Parathyroid adenoma (tissue), 2 donors: ENCODE data around the gene PTPRJ.

Experiments used
- H2AFZ ChIP-seq: fragments of 300-600 bp; sonication (generic); one replicate; pipeline ENCODE4 v1.7.0; 2017; ENCODE audit warnings: antibody characterized with exemption, mild to moderate bottlenecking
- H3K27ac ChIP-seq: fragments of 300-600 bp; sonication (generic); one replicate; pipeline ENCODE4 v1.7.0; 2017
- H3K27me3 ChIP-seq: fragments of 300-600 bp; sonication (generic); one replicate; pipeline ENCODE4 v1.7.0; 2017; ENCODE audit warnings: low read length; ENCODE audit not compliant: control insufficient read depth, insufficient read depth
- H3K36me3 ChIP-seq: fragments of 300-600 bp; sonication (generic); one replicate; pipeline ENCODE4 v1.7.0; 2017; ENCODE audit warnings: low read length; ENCODE audit not compliant: control insufficient read depth, insufficient read depth
- H3K4me1 ChIP-seq: fragments of 300-600 bp; sonication (generic); one replicate; pipeline ENCODE4 v1.7.0; 2017; ENCODE audit warnings: control low read depth
- H3K4me2 ChIP-seq: fragments of 300-600 bp; sonication (generic); one replicate; pipeline ENCODE4 v1.7.0; 2017; ENCODE audit warnings: low read length
- H3K4me3 ChIP-seq: fragments of 300-600 bp; sonication (generic); one replicate; pipeline ENCODE4 v1.7.0; 2017; ENCODE audit warnings: low read depth, low read length
- H3K79me2 ChIP-seq: fragments of 300-600 bp; sonication (generic); one replicate; pipeline ENCODE4 v1.7.0; 2017; ENCODE audit warnings: control low read depth
- H3K9ac ChIP-seq: fragments of 300-600 bp; sonication (generic); one replicate; pipeline ENCODE4 v1.7.0; 2017; ENCODE audit warnings: mild to moderate bottlenecking
- H3K9me3 ChIP-seq: fragments of 300-600 bp; sonication (generic); one replicate; pipeline ENCODE4 v1.7.0; 2017; ENCODE audit warnings: low read length; ENCODE audit not compliant: control insufficient read depth
- TF ChIP-seq, protein P1 (sequence below): fragments of 300-600 bp; sonication (generic); IDR thresholded peaks from one replicate; pipeline ENCODE4 v1.7.0; 2017; ENCODE audit warnings: antibody characterized with exemption, mild to moderate bottlenecking
- donor health status: primary hyperparathyroidism.

The PTPRJ gene

DNA sequence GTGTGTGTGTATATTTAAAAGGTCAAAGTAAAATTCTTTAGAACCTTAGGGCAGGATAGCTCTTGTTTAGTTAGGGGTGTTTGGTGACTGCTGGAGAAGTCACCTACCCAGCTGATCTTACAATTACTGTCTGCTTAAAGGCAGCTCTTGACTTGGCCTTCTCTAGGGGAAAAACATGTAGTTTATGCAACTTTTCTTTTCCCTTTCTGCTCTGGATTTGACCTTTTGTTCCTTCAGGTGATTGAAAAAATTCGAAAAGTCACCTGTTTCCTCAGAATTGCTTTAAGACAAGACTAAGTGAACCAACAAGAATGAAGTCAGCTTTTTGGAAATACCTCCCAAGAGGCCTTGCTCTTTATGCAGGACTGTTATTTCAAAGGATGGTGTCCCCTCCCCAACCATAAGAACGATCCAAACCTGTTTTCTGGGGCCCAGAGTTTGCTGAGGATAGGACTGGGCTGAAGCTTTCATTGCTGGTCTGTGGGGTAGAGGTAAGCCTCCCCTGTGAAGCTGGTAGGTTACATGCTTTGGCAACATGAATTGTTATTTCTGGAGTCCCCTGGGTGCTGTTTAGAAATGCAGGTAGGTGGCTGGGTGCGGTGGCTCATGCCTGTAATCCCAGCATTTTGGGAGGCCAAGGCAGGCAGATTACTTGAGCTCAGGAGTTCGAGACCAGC, 111.2 kb downstream of the PTPRJ start:
- Histone ChIP-seq H3K79me2 (no peaks in the 10 kb centered on the region), H3K4me3 (no peak overlapping the region), H3K4me2 (no peak overlapping the region), H2AFZ (no peak overlapping the region), H3K4me1 (peaks cover 2% of the 10 kb centered on the region), H3K36me3 (no peaks in the 10 kb centered on the region), H3K27me3 (no peaks in the 10 kb centered on the region), H3K27ac (no peak overlapping the region), H3K9ac (no peak overlapping the region), H3K9me3 (no peaks in the 10 kb centered on the region)
- TF ChIP-seq, protein P1, sequence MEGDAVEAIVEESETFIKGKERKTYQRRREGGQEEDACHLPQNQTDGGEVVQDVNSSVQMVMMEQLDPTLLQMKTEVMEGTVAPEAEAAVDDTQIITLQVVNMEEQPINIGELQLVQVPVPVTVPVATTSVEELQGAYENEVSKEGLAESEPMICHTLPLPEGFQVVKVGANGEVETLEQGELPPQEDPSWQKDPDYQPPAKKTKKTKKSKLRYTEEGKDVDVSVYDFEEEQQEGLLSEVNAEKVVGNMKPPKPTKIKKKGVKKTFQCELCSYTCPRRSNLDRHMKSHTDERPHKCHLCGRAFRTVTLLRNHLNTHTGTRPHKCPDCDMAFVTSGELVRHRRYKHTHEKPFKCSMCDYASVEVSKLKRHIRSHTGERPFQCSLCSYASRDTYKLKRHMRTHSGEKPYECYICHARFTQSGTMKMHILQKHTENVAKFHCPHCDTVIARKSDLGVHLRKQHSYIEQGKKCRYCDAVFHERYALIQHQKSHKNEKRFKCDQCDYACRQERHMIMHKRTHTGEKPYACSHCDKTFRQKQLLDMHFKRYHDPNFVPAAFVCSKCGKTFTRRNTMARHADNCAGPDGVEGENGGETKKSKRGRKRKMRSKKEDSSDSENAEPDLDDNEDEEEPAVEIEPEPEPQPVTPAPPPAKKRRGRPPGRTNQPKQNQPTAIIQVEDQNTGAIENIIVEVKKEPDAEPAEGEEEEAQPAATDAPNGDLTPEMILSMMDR = no peak

DNA sequence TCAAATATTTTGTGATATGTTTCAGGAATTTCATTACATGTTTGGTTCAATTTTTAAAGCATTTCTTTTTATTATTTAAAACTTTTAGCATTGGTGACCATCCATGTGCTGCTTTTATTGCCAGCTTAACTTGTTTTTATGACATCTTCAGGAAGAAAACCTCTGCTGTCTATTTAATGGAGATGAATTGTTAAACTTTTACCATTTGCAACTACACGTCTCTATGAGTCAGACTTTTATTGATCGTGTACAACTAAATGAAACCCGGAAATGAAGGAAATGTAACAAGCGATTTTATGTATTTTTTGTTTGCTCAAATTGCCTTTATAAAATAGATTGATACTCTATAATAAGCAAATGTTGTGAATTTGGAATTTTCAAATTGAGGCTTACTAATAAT, 113.0 kb downstream of the PTPRJ start:
- Histone ChIP-seq H3K79me2 (no peaks in the 10 kb centered on the region), H3K4me1 (no peaks in the 10 kb centered on the region), H3K36me3 (no peaks in the 10 kb centered on the region), H3K4me2 (no peak overlapping the region), H3K9me3 (no peaks in the 10 kb centered on the region), H3K27me3 (no peaks in the 10 kb centered on the region), H3K9ac (no peak overlapping the region), H3K4me3 (no peak overlapping the region), H2AFZ (no peak overlapping the region), H3K27ac (no peak overlapping the region)
- TF ChIP-seq, protein P1 = no peak

DNA sequence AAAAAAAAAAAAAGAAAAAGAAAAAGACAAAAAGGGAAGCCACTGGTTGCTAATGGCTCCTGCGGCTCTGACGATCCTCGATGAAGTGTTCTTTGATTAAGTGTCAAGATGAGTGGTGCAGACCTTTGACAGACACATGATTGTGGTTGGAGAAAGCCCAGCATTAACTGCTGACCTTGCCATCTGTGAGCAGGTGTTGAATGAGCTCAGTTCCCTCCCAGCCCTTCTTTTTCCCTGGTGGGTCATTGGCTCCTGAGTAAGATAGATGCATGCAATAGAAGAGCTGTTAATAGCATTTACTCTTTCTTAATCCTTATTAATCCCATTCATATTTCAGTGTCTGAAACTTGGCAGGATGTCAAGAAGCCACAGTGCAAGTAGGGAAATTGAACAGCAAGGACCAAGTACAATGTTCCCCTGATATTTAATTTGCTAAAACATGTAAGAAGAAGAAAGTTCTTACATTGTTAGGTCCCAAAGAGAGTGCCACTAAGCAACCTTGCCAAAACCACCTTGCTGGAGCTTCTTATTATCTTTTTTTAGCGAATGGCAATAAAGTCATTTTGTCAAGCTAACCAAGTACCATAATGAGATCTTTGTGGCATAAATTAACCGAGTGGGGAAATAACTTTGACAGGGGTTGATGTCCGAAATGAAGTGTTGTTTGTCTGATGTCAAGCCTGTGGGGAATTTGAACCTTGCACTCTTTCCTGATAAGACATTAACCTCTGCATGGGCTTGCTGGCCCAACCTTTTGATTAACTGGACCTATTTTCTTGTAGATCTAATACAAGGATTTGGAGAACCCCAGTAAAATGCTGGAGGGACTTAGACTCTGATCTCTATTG, 113.7 kb downstream of the PTPRJ start:
- TF ChIP-seq, protein P1 = no peak
- H3K4me2 ChIP-seq = no peak overlapping the region
- H3K9ac ChIP-seq = no peak overlapping the region
- no peaks in the 10 kb centered on the region for H3K36me3 ChIP-seq
- no peak overlapping the region for H2AFZ ChIP-seq
- H3K27ac ChIP-seq = no peak overlapping the region
- no peaks in the 10 kb centered on the region for H3K9me3 ChIP-seq
- H3K27me3 ChIP-seq = no peaks in the 10 kb centered on the region
- H3K79me2 ChIP-seq = peaks cover 3% of the 10 kb centered on the region
- no peak overlapping the region for H3K4me3 ChIP-seq
- H3K4me1 ChIP-seq = no peaks in the 10 kb centered on the region

DNA sequence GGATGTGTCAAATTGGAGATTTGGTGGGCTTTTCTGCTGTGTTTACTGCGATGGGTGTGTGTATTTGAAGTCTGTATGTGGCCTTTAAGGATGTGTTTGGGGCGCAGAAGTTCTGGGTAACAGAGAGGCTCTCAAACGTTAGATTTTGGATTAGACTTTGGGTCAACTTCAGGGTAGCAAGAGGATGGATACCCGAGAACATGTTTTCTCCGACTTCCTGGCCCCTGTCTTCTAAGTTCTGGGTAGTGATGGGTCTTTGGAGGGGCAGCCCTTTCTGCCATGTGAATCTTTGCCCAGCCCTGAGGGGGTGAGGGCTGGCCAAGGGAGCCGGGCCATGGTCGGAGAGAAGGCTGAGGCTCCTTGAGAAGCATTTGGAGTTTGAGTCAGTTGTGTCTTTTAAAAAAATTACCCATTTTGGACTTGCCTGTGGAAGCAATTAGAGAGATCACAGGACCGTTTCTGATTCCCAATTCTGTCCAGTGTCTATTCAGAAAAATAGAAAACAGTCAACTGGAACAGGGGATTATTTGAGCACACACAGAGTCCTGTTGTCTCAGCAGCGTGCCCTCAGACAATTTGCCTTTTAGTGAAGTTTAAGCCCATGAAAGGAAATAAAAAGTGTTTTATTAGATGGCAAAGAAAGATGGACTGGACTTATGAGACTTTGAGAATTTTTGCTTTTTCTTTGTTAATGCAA, 114.4 kb downstream of the PTPRJ start:
- Histone ChIP-seq H3K4me1 (no peaks in the 10 kb centered on the region), H3K9ac (no peak overlapping the region)

More for the DNA sequence above, 114.4 kb downstream of the PTPRJ start:
- no peak overlapping the region for H3K27ac ChIP-seq
- H3K79me2 ChIP-seq = peaks cover 3% of the 10 kb centered on the region
- H3K27me3 ChIP-seq = no peaks in the 10 kb centered on the region
- H3K36me3 ChIP-seq = no peaks in the 10 kb centered on the region
- no peak overlapping the region for H3K4me3 ChIP-seq
- H3K4me2 ChIP-seq = no peak overlapping the region
- no peaks in the 10 kb centered on the region for H3K9me3 ChIP-seq
- no peak overlapping the region for H2AFZ ChIP-seq
- TF ChIP-seq, protein P1 = no peak
